Activated naive CD8-positive, alpha-beta T cell treated with anti-CD3 and anti-CD28 coated beads, Interleukin-2, amount 10 ng/mL, durations not matched to agents 7 days and 5 days (primary cell): ENCODE results near the gene C10orf53. TPM values are rescaled to one million over a fixed set of nuclear protein-coding genes. Genes with fewer than 3 reads are reported as not detected.
"Not testable (repeated sequence)": the region's sequence is repeated elsewhere in the genome, so short reads cannot be mapped to it uniquely, and the experiment has no call there.

Experiments used
- ATAC-seq: fragments of 150-1000 bp; cut with Tn5 transposase; one replicate; pipeline ENCODE4 v1.10.0; 2021; ENCODE audit warnings: low read depth, moderate library complexity
- POLR2A ChIA-PET: fragments of 350-600 bp; sonication (Branson Sonifier 250); formaldehyde crosslinking; loops from one replicate; lab custom pipeline; 2021; ENCODE audit warnings: antibody characterized with exemption; lab: Charles Lee
- DNase-seq: peaks from one replicate; pipeline ENCODE4 v3.0.0; 2021
- H3K27ac Mint-ChIP-seq: one replicate; pipeline ENCODE4 v1.8.0; 2022; ENCODE audit warnings: mild to moderate bottlenecking, mixed read lengths
- H3K27me3 Mint-ChIP-seq: one replicate; pipeline ENCODE4 v1.8.0; 2022; ENCODE audit warnings: mild to moderate bottlenecking, moderate library complexity, mixed read lengths
- H3K36me3 Mint-ChIP-seq: one replicate; pipeline ENCODE4 v1.8.0; 2021; ENCODE audit warnings: mild to moderate bottlenecking, mixed read lengths
- H3K4me1 Mint-ChIP-seq: one replicate; pipeline ENCODE4 v1.8.0; 2021; ENCODE audit warnings: mixed read lengths
- H3K4me3 Mint-ChIP-seq: one replicate; pipeline ENCODE4 v1.8.0; 2022; ENCODE audit warnings: mild to moderate bottlenecking, moderate library complexity, mixed read lengths
- H3K9me3 Mint-ChIP-seq: one replicate; pipeline ENCODE4 v1.8.0; 2021; ENCODE audit warnings: mixed read lengths
- total RNA-seq, 2 experiments: library from RNA; stranded (reverse); gene quantifications; one replicate each; pipeline ENCODE4 v1.2.3, GENCODE V29; 2021

C10orf53 gene
- total RNA-seq, 2 experiments from 2014 or later = not detected

DNA sequence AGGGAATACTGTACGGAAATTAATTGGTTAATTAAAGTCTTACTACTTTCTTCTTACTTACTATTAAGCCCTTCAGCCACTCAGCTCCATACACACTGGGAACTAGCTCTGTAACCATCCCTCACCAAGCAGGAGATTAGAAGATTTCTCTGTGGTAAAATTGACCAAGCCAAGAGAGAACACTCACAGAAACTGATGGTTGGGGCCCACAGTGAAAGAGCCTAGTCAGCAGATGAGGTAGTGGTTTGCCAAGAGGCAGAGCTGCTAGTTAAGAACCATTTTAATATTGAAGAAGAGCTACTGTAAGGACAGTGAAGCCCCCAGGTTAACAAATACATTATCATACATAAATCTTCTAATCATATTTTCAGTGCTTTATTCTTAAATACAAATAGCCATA, 21.8 kb upstream of the C10orf53 start:
- Mint-ChIP-seq H3K27me3 (peaks cover 4% of the 10 kb centered on the region), H3K4me1 (no peaks in the 10 kb centered on the region), H3K4me3 (no peak overlapping the region), H3K36me3 (no peaks in the 10 kb centered on the region), H3K9me3 (peaks cover 8% of the 10 kb centered on the region), H3K27ac (no peak overlapping the region)
- DNase-seq (no peak), ATAC-seq (no peak)
- POLR2A ChIA-PET = no interaction called here

DNA sequence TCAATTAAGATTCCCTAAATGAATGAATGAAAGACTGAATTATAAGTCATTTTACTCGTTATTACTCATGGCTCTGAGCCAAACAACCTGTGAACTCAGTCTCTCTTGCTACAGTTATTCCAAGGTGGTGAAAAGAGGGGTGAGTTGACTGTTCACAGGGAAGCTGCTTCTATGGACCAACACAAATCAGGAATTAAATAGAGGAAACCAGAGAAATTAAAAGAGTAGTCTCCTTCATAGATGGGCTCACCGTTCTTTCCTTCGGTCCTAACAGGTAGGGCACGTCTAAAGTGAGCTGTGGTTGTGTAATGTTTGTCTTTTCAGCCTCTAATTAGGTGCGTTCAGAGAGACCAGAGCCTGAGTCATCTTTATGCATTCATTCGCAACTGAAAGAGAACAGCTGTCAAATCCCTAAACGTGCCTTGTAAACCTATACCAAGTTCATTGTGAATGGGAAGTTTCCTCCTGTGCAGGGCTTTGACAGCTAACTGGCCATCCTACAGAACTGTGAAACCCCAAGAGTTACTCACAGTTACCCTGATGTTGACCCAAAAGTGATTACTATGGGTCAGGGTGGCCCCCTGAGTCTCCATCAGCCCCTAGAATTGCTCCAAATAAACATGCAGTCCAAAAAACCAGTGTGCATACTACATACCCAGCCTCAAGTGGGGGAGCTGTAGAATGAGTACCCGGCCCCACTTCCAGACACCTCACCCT, 18.2 kb upstream of the C10orf53 start:
- Mint-ChIP-seq H3K36me3 (no peaks in the 10 kb centered on the region), H3K27me3 (peaks cover 4% of the 10 kb centered on the region), H3K27ac (no peak overlapping the region), H3K9me3 (peaks cover 8% of the 10 kb centered on the region), H3K4me3 (no peak overlapping the region), H3K4me1 (no peaks in the 10 kb centered on the region)
- POLR2A ChIA-PET = no interaction called here
- no peak for ATAC-seq
- DNase-seq = no peak

DNA sequence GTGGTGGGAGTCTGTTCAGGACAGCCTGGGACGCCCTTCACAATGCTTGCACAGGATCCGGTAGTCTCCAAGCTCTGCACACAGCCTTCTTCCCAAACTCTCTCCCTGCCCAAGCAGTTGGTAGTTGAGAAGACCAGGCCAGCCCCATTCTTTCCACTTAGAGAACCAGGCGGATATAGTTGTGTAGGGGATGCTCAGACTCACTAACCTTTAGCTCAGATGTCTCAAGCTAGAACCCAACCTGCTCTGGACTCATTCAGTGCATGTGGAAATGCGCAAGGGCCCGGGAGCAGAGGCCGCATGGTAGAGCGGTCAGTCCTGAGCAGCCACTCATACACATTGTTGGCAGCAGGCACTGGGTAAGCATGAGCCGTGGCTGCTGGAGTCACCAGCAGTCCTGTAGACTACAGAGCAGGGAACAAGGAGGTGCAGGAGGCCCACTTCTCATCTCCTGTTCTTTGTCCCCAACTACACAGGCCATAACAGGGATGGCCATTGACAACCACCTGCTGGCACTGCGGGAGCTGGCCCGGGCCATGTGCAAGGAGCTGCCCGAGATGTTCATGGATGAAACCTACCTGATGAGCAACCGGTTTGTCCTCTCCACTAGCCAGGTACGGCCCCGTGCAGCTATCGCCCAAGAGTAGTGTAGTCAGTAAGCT, 17.2 kb upstream of the C10orf53 start:
- H3K4me1 Mint-ChIP-seq = no peaks in the 10 kb centered on the region
- no peaks in the 10 kb centered on the region for H3K36me3 Mint-ChIP-seq
- peaks cover 9% of the 10 kb centered on the region for H3K27me3 Mint-ChIP-seq
- H3K9me3 Mint-ChIP-seq = peaks cover 8% of the 10 kb centered on the region
- DNase-seq (no peak), ATAC-seq (no peak)
- H3K4me3 Mint-ChIP-seq = no peak overlapping the region
- no peak overlapping the region for H3K27ac Mint-ChIP-seq
- POLR2A ChIA-PET = no interaction called here

GRCh38 chr10:49663596-49663995, 15.9 kb upstream of the C10orf53 start:
- Mint-ChIP-seq H3K4me3 (no peak overlapping the region), H3K9me3 (peaks cover 8% of the 10 kb centered on the region), H3K4me1 (no peaks in the 10 kb centered on the region), H3K27me3 (peaks cover 11% of the 10 kb centered on the region), H3K27ac (no peak overlapping the region), H3K36me3 (no peaks in the 10 kb centered on the region)
- ATAC-seq = no peak
- POLR2A ChIA-PET = no interaction called here
- DNase-seq = no peak

GRCh38 chr10:49664006-49664841, 15.2 kb upstream of the C10orf53 start:
- DNase-seq (no peak), ATAC-seq (no peak)
- H3K4me1 Mint-ChIP-seq = no peaks in the 10 kb centered on the region
- POLR2A ChIA-PET = no interaction called here
- no peak overlapping the region for H3K4me3 Mint-ChIP-seq
- no peak overlapping the region for H3K27ac Mint-ChIP-seq
- H3K36me3 Mint-ChIP-seq = no peaks in the 10 kb centered on the region
- peaks cover 12% of the 10 kb centered on the region for H3K27me3 Mint-ChIP-seq
- peaks cover 1% of the 10 kb centered on the region for H3K9me3 Mint-ChIP-seq

- H3K27me3 Mint-ChIP-seq = peaks cover 11% of the 10 kb centered on the region
- POLR2A ChIA-PET = no interaction called here
Measured at GRCh38 chr10:49664842-49665355, 14.6 kb upstream of the C10orf53 start.

DNA sequence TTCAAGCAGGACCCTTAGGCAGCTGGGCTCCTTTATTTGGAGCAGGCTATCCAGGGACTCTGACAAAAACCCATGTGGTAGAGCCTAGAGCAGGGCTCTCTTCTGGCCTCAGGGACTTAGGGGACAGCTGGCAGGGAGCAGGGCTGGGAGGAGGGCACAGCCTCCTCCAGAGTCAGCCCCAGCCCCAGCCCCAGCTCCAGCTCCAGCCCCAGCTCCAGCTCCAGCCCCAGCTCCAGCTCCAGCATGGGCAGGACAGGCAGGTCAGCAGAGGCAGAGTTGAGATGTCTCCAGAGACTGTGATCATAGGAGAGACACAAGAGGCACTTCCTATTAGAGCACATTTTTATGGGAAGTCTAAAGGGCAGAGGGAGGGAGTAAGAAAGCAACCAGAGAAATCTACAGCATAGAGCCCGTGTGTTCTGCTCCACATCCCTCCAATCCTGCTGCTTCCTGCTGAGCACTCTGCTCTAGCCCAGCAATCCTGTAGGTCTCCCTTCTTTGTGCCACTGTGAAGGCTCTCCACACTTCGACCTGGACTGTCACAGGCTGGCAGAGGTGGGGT, 13.3 kb upstream of the C10orf53 start:
- Mint-ChIP-seq H3K27me3 (peaks cover 16% of the 10 kb centered on the region), H3K4me1 (no peaks in the 10 kb centered on the region), H3K4me3 (no peak overlapping the region), H3K9me3 (no peaks in the 10 kb centered on the region), H3K36me3 (no peaks in the 10 kb centered on the region), H3K27ac (no peak overlapping the region)
- POLR2A ChIA-PET = no interaction called here
- DNase-seq (no peak), ATAC-seq (no peak)

More at GRCh38 chr10:49664842-49665355, 14.6 kb upstream of the C10orf53 start:
- ATAC-seq (no peak), DNase-seq (no peak)
- Mint-ChIP-seq H3K9me3 (no peaks in the 10 kb centered on the region), H3K4me3 (no peak overlapping the region), H3K36me3 (no peaks in the 10 kb centered on the region), H3K4me1 (no peaks in the 10 kb centered on the region), H3K27ac (no peak overlapping the region)

DNA sequence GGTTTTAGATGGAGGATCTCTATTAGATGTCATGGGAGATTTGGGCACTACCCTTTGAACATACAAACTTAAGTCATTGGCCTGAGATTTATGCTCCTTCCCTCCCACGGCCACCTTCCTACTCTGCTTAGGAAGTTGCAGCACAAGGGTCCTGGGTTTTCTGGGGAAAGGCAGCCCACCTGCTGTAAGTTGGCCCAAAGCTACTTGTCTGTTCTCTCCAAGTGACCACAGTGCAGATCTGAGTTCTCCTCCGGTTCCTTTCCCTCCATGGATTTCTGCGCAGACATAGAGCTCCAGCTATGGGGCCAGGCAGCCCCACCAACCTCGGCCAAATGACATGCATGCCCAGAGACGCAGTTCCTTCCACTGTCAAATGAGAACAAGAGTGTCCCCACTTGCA, 12.8 kb upstream of the C10orf53 start:
- ATAC-seq (no peak), DNase-seq (no peak)
- no peaks in the 10 kb centered on the region for H3K9me3 Mint-ChIP-seq
- no peak overlapping the region for H3K27ac Mint-ChIP-seq
- peaks cover 21% of the 10 kb centered on the region for H3K27me3 Mint-ChIP-seq
- no peaks in the 10 kb centered on the region for H3K4me1 Mint-ChIP-seq
- H3K36me3 Mint-ChIP-seq = no peaks in the 10 kb centered on the region
- POLR2A ChIA-PET = no interaction called here
- no peak overlapping the region for H3K4me3 Mint-ChIP-seq

DNA sequence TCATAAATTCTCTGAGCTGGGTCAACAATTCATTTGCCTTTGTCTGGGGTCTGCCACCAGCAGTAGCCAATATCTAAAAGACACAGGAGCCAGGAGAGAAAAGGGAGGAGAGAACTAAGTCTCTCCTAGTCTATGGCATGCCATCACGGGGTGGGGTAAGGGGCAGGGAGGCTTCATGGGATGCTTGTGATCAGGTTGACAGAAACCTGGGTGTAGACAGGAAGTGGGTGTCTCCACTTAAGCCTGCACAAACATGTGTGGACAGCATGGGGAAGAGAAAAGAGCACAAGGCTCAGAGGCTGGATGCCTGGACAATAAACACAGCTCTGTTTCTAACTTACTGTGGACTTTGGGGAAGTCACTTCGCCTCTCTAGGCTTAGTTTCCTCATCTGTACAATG, 11.5 kb upstream of the C10orf53 start:
- H3K27ac Mint-ChIP-seq = no peak overlapping the region

DNA sequence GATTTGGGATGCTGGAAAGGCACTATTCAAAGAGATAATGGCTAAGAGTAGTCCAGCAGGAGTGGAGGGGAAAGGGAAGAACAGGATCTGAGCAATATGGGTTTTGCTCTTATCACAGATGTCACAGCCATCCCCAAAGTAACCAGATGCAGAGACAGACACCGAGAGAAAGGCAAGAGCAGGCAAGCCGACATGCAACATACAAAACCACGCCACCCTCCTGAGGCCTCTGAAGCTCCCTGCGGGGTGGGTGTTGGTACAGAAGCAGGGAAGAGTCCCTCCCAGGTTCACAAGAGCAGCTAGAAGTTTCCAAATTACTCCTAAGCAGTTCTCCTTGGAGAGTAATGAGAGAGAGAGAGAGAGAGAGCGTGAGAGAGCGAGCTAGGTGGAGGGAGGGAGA, 10.8 kb upstream of the C10orf53 start:
- Mint-ChIP-seq H3K4me3 (no peak overlapping the region), H3K27me3 (peaks cover 36% of the 10 kb centered on the region), H3K36me3 (no peaks in the 10 kb centered on the region), H3K9me3 (no peaks in the 10 kb centered on the region), H3K27ac (no peak overlapping the region), H3K4me1 (no peaks in the 10 kb centered on the region)
- ATAC-seq (no peak), DNase-seq (no peak)
- POLR2A ChIA-PET = no interaction called here

More for the DNA sequence above, 11.5 kb upstream of the C10orf53 start:
- H3K27me3 Mint-ChIP-seq = peaks cover 29% of the 10 kb centered on the region
- POLR2A ChIA-PET = no interaction called here
- no peaks in the 10 kb centered on the region for H3K36me3 Mint-ChIP-seq
- no peaks in the 10 kb centered on the region for H3K9me3 Mint-ChIP-seq
- H3K4me1 Mint-ChIP-seq = no peaks in the 10 kb centered on the region
- DNase-seq = no peak
- ATAC-seq = no peak
- H3K4me3 Mint-ChIP-seq = no peak overlapping the region

DNA sequence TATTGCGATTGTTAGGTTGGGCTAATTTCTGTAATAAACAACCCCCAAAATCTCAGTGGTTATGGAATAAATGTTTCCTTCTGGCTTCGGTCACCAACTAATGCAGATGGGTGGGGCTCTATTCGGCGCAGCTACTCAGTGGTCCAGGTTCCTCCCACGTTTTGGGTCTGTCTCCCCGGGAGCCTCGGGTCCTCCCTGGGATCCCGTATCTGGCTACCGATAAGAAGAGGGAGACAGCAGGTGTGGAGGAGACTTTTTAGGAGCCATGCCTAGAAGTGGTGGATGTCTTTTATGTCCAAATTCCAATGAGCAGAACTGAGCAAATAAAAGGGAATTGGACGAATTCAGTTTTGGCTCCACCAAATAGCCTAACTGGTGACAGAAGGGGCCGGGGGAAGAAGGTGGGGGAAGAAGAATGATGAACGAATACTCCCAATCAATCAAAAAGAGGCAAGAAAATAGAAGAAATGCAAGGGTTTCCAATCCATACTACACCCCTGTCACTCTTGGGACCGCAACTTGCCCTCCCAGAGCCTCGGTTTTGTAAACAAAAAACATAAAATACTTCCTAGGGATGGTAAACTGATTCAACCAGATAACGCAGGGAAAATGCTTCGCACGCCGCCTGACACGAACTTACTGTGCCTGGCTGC, 498 bp upstream of the C10orf53 start:
- Mint-ChIP-seq H3K27ac (no peak overlapping the region), H3K9me3 (peaks cover 18% of the 10 kb centered on the region), H3K4me3 (peak overlapping the region; percentile 23), H3K36me3 (no peaks in the 10 kb centered on the region), H3K27me3 (peaks cover 47% of the 10 kb centered on the region), H3K4me1 (peaks cover 5% of the 10 kb centered on the region)
- DNase-seq (no peak), ATAC-seq (no peak)
- POLR2A ChIA-PET = no interaction called here

GRCh38 chr10:49682449-49682848, 3.0 kb downstream of the C10orf53 start:
- H3K4me1 Mint-ChIP-seq, H3K4me3 Mint-ChIP-seq, DNase-seq, ATAC-seq, H3K27ac Mint-ChIP-seq, POLR2A ChIA-PET, H3K36me3 Mint-ChIP-seq: not testable (repeated sequence)
- Mint-ChIP-seq H3K9me3 (peaks cover 18% of the 10 kb centered on the region), H3K27me3 (peaks cover 34% of the 10 kb centered on the region)

DNA sequence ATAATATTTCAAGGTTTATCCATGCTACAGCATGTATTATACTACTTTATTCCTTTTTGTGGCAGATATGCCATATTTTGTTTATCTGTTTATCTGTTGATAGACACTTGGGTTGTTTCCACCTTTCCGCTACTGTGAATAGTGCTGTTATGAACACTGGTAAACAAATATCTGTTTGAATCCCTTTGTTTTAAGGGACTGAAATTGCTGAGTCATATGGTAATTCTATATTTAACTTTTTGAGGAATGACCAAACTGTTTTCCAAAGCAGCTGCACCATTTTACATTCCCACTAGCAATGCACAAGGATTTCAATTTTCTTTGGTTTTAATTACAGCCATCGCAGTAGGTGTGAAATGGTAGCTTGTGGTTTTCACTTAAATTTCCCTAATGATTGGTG, 3.4 kb downstream of the C10orf53 start:
- no peak overlapping the region for H3K27ac Mint-ChIP-seq
- POLR2A ChIA-PET = no interaction called here
- DNase-seq = no peak
- H3K36me3 Mint-ChIP-seq = no peaks in the 10 kb centered on the region
- ATAC-seq = no peak
- peaks cover 16% of the 10 kb centered on the region for H3K9me3 Mint-ChIP-seq
- H3K27me3 Mint-ChIP-seq = peaks cover 34% of the 10 kb centered on the region
- H3K4me3 Mint-ChIP-seq = no peak overlapping the region
- peaks cover 5% of the 10 kb centered on the region for H3K4me1 Mint-ChIP-seq
